Common myeloid progenitor, CD34-positive (primary cell): ENCODE results near the gene LOXL4.

Experiments
- CTCF ChIA-PET: fragments of 350-600 bp; sonication (Branson Sonifier 250); formaldehyde crosslinking; loops from one replicate; lab custom pipeline; 2021; ENCODE audit warnings: antibody characterized with exemption; lab: Charles Lee
- POLR2A ChIA-PET: fragments of 350-600 bp; sonication (Branson Sonifier 250); formaldehyde crosslinking; loops from one replicate; lab custom pipeline; 2021; ENCODE audit warnings: antibody characterized with exemption; lab: Charles Lee
- DNase-seq, 3 donors: peaks; one replicate each; pipeline versions ENCODE4 v3.0.0 to v3.0.0-alpha.2; 2013
- H3K27ac ChIP-seq, 2 experiments: 1 replicate in 1 of 2; 2 replicates in 1 of 2; pipeline ENCODE4 v1.7.0; 2013; ENCODE audit warnings: inconsistent platforms in 2 of 2, low read length in 2 of 2, mild to moderate bottlenecking in 2 of 2, low read depth in 1 of 2, moderate library complexity in 1 of 2; ENCODE audit not compliant: severe bottlenecking in 2 of 2, insufficient read depth in 1 of 2, poor library complexity in 1 of 2
- H3K27me3 ChIP-seq, 5 experiments: replicated peaks in 2 of 5; 1 replicate in 3 of 5; 2 replicates in 2 of 5; pipeline versions ENCODE4 v1.6.1 to v1.7.0; 2013; ENCODE audit warnings: low read length in 4 of 5, mild to moderate bottlenecking in 2 of 5, moderate library complexity in 2 of 5, inconsistent platforms in 1 of 5; ENCODE audit not compliant: insufficient read depth in 5 of 5, control insufficient read depth in 4 of 5
- H3K36me3 ChIP-seq, 4 experiments: 1 replicate in 2 of 4; 2 replicates in 2 of 4; pipeline versions ENCODE4 v1.6.1 to v1.7.0; 2013; ENCODE audit warnings: low read length in 3 of 4, control low read depth in 1 of 4, mild to moderate bottlenecking in 1 of 4; ENCODE audit not compliant: control insufficient read depth in 4 of 4, insufficient read depth in 4 of 4
- H3K4me1 ChIP-seq, 4 experiments: 1 replicate in 3 of 4; 2 replicates in 1 of 4; pipeline versions ENCODE4 v1.6.1 to v1.7.1; 2013; ENCODE audit warnings: low read length in 3 of 4, mild to moderate bottlenecking in 3 of 4, control low read depth in 1 of 4, inconsistent platforms in 1 of 4, moderate library complexity in 1 of 4; ENCODE audit not compliant: control insufficient read depth in 4 of 4, insufficient read depth in 4 of 4; ENCODE audit errors: control extremely low read depth in 1 of 4
- H3K4me3 ChIP-seq, 7 experiments: 1 replicate in 4 of 7; 2 replicates in 3 of 7; pipeline versions ENCODE4 v1.5.1 to v1.7.0; 2013; ENCODE audit warnings: mild to moderate bottlenecking in 7 of 7, low read length in 6 of 7, moderate library complexity in 6 of 7, inconsistent platforms in 2 of 7, low read depth in 2 of 7, control low read depth in 1 of 7; ENCODE audit not compliant: insufficient read depth in 4 of 7, control insufficient read depth in 1 of 7; ENCODE audit errors: extremely low read depth in 1 of 7
- H3K9me3 ChIP-seq, 5 experiments: 1 replicate in 4 of 5; 2 replicates in 1 of 5; pipeline versions ENCODE4 v1.6.1 to v1.7.1; 2013; ENCODE audit warnings: low read length in 4 of 5, mild to moderate bottlenecking in 2 of 5, inconsistent platforms in 1 of 5, low read depth in 1 of 5, moderate library complexity in 1 of 5; ENCODE audit not compliant: control insufficient read depth in 4 of 5, insufficient read depth in 2 of 5; ENCODE audit errors: control extremely low read depth in 1 of 5
- WGBS: methylation state at CpG from one replicate; pipeline ENCODE4 v1.1.5; 2013; ENCODE audit not compliant: insufficient coverage; 5-methylcytosine and 5-hydroxymethylcytosine counted together

The LOXL4 gene

GRCh38 chr10:98256692-98257091 lies 11.3 kb downstream of the LOXL4 start:
- Histone ChIP-seq H3K9me3 (no peaks in the 10 kb centered on the region), H3K27ac (no peak overlapping the region), H3K4me1 (no peaks in the 10 kb centered on the region), H3K4me3 (no peak overlapping the region), H3K27me3 (no peaks in the 10 kb centered on the region), H3K36me3 (peaks cover 0 to 8% (median 1%) of the 10 kb centered on the region in 4 experiments)
- WGBS = 98% methylated on average over 11 of the region's 11 CpGs
- no peak for DNase-seq
- ChIA-PET CTCF (no interaction called here), POLR2A (no interaction called here)

GRCh38 chr10:98255146-98255877 lies 12.7 kb downstream of the LOXL4 start:
- H3K9me3 ChIP-seq = no peaks in the 10 kb centered on the region
- H3K4me1 ChIP-seq = no peaks in the 10 kb centered on the region
- no peak overlapping the region for H3K4me3 ChIP-seq
- DNase-seq = no peak
- no peak overlapping the region for H3K27ac ChIP-seq
- peaks cover 0 to 18% (median 7%) of the 10 kb centered on the region in 4 experiments for H3K36me3 ChIP-seq
- no peaks in the 10 kb centered on the region for H3K27me3 ChIP-seq
- 97% methylated on average over 15 of the region's 17 CpGs for WGBS
- ChIA-PET CTCF (interaction anchor here (1.0 to 2.0 kb wide), 3 partner anchors 10 to 54 kb away, joined by 5 to 7 read pairs (median 6); no protein-coding TSS in a partner anchor), POLR2A (interaction anchor here (0.6 kb wide), 1 partner anchor 15 kb away, joined by 3 read pairs; no protein-coding TSS in a partner anchor)

- no peak overlapping the region for H3K4me3 ChIP-seq
- ChIA-PET CTCF (interaction anchor here (1.0 to 2.0 kb wide), 3 partner anchors 11 to 55 kb away, joined by 5 to 7 read pairs (median 6); no protein-coding TSS in a partner anchor), POLR2A (no interaction called here)
- no peak overlapping the region for H3K27ac ChIP-seq
- 95% methylated on average over 6 of the region's 10 CpGs for WGBS
- peaks cover 0 to 22% (median 8%) of the 10 kb centered on the region in 4 experiments for H3K36me3 ChIP-seq
- DNase-seq = no peak
- H3K27me3 ChIP-seq = no peaks in the 10 kb centered on the region
- no peaks in the 10 kb centered on the region for H3K9me3 ChIP-seq
- no peaks in the 10 kb centered on the region for H3K4me1 ChIP-seq
Observed at GRCh38 chr10:98254234-98254974, 13.6 kb downstream of the LOXL4 start.

- ChIA-PET CTCF (interaction anchor here (1.0 to 2.0 kb wide), 3 partner anchors 12 to 56 kb away, joined by 5 to 7 read pairs (median 6); no protein-coding TSS in a partner anchor), POLR2A (no interaction called here)
- Histone ChIP-seq H3K36me3 (peaks cover 0 to 31% (median 15%) of the 10 kb centered on the region in 4 experiments), H3K4me1 (no peaks in the 10 kb centered on the region), H3K27ac (no peak overlapping the region), H3K4me3 (no peak overlapping the region), H3K9me3 (no peaks in the 10 kb centered on the region), H3K27me3 (no peaks in the 10 kb centered on the region)
- no peak for DNase-seq
- WGBS = 96% methylated on average over 15 of the region's 17 CpGs
Observed at GRCh38 chr10:98253499-98253898, 14.5 kb downstream of the LOXL4 start.

GRCh38 chr10:98252464-98252863 lies 15.5 kb downstream of the LOXL4 start:
- no peaks in the 10 kb centered on the region for H3K4me1 ChIP-seq
- H3K36me3 ChIP-seq = peaks cover 0 to 41% (median 25%) of the 10 kb centered on the region in 4 experiments
- no peak for DNase-seq
- no peaks in the 10 kb centered on the region for H3K27me3 ChIP-seq
- no peaks in the 10 kb centered on the region for H3K9me3 ChIP-seq
- no peak overlapping the region for H3K4me3 ChIP-seq
- H3K27ac ChIP-seq = no peak overlapping the region
- 100% methylated on average over 4 of the region's 7 CpGs for WGBS
- POLR2A ChIA-PET = no interaction called here
- CTCF ChIA-PET = interaction anchor here (1.0 kb wide), 2 partner anchors 9 to 13 kb away, joined by 3 to 5 read pairs; no protein-coding TSS in a partner anchor

GRCh38 chr10:98251399-98251798 lies 16.6 kb downstream of the LOXL4 start:
- Histone ChIP-seq H3K27me3 (no peaks in the 10 kb centered on the region), H3K4me1 (no peaks in the 10 kb centered on the region), H3K27ac (no peak overlapping the region), H3K9me3 (no peaks in the 10 kb centered on the region), H3K4me3 (no peak overlapping the region), H3K36me3 (peaks cover 3 to 52% (median 32%) of the 10 kb centered on the region in 4 experiments)
- ChIA-PET POLR2A (no interaction called here), CTCF (no interaction called here)
- DNase-seq = no peak
- 96% methylated on average over 3 of the region's 8 CpGs for WGBS

- 100% methylated on average over 1 of the region's 3 CpGs for WGBS
- Histone ChIP-seq H3K27ac (no peak overlapping the region), H3K4me3 (no peak overlapping the region), H3K9me3 (no peaks in the 10 kb centered on the region), H3K36me3 (peaks cover 15 to 69% (median 43%) of the 10 kb centered on the region in 4 experiments), H3K27me3 (no peaks in the 10 kb centered on the region), H3K4me1 (no peaks in the 10 kb centered on the region)
- POLR2A ChIA-PET = no interaction called here
- no peak for DNase-seq
- CTCF ChIA-PET = no interaction called here
Observed at GRCh38 chr10:98249134-98249533, 18.9 kb downstream of the LOXL4 start.
